ENCODE measurements around the gene MYL6B.
A peak's percentile ranks its signal among the peaks of the same experiment; 100 is the strongest.
"Not testable (repeated sequence)": the region's sequence is repeated elsewhere in the genome, so short reads cannot be mapped to it uniquely, and the experiment has no call there.

MYL6B gene

DNA sequence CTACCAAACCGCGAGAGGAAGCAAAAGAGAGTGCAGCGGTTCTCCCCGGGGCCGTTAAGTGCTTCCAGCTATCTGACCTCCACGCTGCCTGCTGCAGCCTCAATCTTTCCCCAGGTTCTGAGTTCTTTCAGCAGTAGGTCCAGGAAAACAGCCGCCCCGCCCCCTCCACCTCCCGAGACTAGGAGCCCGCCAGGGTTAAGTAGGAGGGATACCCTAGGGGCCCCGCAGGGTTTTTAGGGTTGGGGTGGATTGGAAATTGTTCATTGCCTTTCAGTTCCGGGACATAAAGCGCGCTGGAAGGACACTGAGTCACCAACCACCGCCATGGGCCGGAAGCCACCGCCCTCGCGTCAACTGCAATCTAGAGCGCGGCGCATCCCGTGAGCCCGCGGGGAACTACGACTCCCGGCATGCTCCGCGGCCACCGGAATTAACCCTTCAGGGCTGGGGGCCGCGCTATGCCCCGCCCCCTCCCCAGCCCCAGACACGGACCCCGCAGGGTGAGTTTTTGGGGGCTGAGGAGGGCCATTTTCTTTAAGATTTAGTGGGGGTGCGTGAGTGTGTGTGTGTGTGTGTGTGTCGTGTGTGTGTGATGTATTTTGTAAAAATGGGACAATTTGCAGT lies at the start of gene MYL6B:
MYL6B (plus strand) TSS at position 456 of the 624 bp plus-strand sequence. CDS start 1,332 bp downstream, outside the sequence.
- peak; percentile 92 for DNase-seq

DNA sequence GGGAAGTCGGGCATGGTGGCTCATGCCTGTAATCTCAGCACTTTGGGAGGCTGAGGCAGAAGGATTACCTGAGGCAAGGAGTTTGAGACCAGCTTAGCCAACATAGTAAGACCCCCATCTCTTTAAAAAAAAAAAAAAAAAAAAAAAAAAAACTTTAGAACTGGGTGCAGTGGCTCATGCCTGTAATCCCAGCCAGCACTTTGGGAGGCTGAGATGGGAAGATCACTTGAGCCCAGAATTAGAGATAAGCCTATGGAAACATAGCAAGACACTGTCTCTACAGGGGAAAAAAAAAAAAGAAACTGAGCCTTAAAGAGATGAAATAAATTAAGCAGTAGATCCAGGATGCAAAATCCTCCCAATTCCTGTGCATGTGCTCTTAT lies 49.7 kb upstream of the MYL6B start:
- no peak for DNase-seq

DNA sequence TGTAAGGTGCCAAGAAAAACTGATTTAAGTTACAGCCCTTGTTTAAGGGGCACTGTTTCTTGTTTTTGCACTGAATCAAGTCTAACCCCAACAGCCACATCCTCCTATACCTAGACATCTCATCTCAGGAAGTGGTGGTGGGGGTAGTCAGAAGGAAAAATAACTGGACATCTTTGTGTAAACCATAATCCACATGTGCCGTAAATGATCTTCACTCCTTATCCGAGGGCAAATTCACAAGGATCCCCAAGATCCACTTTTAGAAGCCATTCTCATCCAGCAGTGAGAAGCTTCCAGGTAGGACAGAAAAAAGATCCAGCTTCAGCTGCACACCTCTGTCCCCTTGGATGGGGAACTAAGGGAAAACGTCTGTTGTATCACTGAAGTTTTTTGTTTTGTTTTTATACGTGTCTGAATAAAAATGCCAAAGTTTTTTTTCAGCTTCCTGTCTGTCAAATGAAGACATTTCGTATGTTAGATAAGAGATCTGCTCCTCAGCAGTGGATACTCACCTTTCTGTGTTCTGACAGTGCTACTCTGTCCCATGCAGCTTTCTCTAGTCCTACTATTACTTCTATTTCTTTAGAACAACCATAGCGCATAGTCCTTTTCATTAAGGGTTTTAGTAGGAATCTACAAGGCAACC lies 49.2 kb upstream of the MYL6B start:
- DNase-seq, result no peak

DNA sequence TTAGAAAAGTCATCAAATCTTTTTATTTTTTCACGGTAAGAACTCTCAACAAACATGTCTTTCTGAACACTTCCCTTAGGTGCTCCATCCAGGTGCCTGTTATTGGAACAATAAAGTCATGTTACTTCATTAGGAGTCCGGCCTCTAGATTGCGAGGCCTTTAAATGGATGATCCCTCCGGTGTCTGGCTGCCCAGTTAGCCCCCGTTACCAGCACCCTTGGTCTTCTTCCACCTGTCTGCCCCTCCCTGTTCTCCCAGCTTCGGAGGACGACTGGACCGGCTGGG lies 48.6 kb upstream of the MYL6B start:
- DNase-seq, result no peak

DNA sequence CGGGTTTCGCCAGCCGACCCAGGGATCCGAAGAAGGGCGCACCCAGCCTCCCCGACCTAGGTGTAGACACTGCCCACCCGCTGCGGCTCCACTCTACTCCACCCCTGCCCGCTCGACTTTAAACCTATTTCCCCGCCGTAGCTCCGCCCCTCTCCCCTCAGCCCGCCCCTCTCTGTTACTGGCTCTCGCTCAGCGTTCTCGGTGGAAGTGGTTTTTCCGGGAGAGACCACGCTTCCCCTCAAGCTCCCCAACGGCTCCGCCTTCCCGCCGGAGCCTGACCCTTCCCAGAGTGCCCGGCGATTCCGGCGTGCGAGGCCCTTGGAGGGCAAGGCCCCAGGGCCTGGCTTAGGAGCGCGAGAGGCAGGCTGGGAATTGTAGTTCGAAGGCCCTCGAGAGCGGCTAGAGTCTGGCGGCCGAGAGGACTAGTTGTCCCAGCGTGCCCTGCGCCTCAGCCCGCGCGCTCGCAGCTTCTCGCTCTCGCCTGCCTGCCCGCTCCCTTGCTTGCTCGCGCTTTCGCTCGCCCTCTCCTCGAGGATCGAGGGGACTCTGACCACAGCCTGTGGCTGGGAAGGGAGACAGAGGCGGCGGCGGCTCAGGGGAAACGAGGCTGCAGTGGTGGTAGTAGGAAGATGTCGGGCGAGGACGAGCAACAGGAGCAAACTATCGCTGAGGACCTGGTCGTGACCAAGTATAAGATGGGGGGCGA lies 48.1 kb upstream of the MYL6B start, which contains the start of gene PA2G4:
PA2G4 (plus strand) TSS at position 451 of the 706 bp plus-strand sequence; CDS start at position 630, 179 bp downstream.
- DNase-seq, result peak; percentile 98

DNA sequence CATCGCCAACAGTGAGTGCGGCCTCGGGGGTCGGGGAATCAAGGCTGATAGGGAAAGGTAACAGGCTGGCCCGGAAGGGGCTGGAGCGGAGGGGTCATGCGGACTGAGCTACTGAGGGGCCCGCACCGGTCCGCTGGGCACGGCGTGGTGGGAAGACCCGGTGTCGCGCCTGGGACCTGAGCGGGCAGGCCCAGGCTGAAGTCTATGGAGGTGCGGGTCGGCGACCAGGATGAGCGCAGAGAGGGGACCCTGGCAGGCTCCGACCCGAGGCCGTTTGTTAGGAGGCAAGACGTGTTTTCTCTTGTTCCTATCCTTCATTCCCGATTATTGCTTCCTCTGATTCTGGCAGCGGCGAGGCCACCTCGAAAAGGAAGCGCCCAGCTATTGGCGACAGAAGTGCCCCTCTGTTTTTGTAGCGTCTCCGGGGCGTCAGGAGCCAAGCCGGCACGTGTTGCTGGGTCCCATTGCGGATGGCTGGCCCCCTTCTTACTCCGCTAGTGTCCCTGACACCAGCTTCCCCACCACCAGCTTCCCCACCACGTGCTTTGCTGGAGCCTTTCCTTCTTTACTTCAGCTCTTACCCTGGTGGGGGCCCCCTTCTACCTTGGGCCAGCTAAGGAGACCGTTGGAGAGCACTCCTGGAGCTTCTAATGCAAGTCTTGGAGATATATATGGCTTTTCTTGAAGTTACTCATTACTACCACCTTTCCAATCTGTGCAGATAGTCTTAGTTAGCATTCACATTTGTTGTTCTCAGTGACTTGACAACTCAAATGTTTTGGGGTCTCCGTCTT lies 47.4 kb upstream of the MYL6B start:
- DNase-seq, result no peak

DNA sequence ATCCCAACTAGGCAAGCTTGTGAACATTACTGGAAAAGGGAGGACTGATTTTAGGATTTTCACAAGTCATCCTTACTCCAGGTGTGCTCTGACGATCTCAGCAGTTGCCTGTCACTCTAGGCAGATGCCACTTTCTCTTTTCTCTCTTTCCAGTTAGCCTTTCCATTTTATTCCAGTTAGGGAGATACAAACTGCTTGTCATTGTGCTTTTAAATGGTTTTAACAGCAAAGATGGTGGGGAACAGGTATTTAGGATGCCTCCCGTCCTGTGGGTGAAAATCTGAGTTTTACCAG lies 46.8 kb upstream of the MYL6B start:
- DNase-seq, result no peak

DNA sequence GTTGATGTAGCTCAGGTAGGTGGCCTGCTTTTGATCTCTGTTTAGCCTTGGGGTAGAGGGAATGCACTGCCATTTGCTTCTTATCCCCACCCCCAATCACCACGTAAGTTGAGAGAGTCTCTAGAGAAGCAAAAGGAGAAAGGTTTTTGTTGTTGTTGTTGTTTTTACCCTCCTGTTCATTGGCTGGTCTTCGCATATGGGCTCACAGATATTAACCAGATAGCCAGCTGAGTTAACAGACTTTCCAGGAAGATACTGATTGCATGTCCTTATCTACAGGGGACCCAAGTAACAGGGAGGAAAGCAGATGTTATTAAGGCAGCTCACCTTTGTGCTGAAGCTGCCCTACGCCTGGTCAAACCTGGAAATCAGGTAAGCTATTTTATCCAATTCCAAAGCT lies 45.1 kb upstream of the MYL6B start:
- DNase-seq, result no peak

DNA sequence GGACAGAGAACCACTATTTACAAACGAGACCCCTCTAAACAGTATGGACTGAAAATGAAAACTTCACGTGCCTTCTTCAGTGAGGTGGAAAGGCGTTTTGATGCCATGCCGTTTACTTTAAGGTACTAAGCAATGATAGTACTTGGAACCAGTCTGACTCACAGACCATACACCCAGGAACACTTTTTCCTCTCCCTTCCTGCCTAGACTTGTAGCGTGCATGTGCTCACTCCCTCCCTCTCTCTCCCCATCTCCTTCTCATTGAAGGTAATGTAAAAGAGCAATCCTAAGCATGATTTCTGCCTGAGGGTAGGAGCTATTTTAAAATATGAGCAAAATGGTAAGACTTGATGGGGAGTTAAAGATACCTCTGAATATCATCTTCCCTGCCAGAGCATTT lies 41.8 kb upstream of the MYL6B start:
- no peak for DNase-seq

DNA sequence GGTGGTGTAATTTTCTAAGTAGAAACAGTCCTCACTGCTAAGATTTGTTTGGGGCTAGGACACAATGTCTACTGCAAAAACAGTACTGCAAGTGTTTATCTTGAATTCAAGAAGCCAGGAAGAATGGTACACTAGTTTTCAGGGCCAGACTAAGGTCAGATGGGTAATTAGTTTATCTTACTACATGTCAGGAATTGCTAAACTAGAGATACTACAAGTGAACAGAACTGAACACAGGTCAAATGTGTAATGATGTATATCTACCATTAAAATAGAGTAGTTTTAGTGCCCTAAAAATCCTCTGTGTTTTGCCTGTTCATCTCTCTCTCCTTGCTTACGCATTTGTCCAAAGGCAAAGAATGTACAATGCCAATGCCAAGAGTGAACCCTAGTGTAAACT lies 38.3 kb upstream of the MYL6B start:
- no peak for DNase-seq

DNA sequence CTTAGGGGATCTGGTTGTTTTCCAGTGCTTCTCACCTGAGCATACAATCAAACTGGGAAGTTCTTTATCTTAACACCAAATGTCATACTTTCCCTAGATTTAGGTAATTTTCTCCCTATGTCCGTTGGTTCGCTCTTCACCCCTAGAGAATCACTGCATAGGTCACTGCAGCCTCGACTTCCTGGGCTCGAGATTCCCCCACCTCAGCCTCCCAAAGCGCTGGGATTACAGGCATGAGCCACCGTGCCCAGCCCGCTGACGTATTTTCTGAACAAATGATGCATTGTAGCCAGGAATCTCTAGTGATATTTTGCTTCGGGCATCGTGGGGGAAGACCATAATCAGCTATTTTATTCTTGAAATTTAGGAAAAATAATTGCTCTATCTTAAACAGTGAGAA lies 37.1 kb upstream of the MYL6B start:
- no peak for DNase-seq

DNA sequence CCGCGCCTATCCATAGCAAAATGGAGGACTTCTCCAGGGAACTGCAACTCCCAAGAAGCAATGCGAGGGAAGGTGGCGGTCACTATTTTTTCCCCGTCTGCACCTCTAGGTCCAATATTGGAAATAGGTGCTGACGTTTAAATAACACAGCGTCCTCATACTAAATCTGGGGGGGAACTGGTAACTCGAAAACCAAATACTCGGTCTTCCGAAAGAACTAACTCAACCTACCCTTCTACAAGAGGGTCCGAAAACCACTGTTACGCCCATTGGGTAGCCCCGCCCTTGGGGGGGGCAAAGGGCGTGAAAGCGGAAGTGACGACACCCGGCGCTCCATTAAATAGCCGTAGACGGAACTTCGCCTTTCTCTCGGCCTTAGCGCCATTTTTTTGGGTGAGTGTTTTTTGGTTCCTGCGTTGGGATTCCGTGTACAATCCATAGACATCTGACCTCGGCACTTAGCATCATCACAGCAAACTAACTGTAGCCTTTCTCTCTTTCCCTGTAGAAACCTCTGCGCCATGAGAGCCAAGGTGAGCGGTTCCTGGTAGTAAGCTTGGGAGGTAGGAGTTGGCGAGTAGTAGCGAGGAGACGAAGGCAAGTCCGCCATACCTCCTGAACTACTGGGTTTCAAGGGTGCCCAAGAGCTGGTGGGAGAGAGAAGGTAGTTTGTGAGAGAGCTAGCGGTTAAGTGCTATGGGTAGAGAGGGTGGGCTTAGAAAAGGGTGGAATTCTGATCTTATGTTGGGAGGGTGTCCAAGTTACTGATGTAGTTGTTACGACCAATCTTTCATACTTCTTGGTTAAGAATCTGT lies 35.9 kb upstream of the MYL6B start, which contains the start of gene RPL41:
RPL41 (plus strand) TSS at position 367 of the 815 bp plus-strand sequence.
- peak; percentile 95 for DNase-seq

DNA sequence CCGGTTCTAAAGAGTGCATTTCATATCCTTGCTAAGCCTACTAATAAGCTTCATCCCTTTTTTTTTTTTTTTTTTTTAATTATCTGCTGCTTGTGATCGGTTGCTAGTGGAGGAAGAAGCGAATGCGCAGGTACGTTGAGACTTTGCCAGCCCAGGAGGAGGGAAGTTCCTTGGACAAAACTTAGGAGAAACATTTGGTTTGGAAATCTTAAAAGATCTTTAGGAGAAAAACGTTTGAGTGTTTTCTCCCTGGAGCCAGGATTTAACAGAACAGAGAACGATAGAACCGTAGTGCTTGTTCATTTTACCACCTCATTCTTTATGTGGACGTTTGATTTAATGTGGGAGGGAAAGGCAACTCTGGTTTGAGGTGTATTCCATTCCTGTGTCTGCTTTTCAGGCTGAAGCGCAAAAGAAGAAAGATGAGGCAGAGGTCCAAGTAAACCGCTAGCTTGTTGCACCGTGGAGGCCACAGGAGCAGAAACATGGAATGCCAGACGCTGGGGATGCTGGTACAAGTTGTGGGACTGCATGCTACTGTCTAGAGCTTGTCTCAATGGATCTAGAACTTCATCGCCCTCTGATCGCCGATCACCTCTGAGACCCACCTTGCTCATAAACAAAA lies 35.2 kb upstream of the MYL6B start:
- DNase-seq, result not testable (repeated sequence)

DNA sequence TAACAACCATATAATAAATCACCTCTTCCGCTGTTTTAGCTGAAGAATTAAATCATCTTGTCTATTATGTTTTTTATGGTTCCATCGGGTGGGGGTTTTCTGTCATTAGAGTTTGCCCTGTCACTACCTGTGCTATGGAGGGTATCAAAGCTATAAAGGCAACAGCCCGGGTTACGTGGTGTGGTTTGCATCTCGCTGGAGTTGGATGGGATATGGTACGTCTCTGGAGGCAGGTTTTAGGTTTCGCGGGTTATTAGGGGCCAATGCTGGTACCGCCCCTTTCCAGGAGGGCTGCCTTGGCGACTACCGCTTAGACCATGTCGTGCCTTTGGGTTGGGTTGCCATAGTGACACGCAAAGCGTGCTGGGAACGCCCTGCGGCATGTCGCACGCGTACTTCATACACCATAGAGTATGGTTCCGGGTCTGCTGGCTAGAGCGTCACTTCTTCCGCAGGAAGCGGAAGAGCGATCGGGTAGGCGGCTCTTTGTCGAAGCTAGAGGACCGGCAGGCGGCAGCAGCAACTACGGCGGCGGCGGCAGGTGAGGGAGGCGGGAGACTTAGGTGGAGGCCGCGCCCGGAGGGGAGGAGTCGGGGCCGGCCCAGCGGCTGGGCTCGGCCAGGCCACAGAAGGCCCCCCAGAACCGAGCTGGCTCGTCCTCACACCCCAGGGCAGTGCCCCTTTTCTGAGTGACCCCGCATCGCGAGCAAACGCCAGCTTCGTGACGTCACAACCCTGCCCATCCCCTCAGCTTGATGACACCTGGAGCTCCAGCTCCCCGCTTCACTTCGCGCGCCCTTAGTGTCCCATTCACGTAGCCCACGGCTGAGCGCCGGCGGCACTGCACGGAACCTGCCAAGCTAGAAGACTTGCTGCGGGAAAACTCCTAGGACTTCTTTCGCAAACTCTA lies 34.4 kb upstream of the MYL6B start, which contains the start of gene ZC3H10:
ZC3H10 (plus strand) TSS at position 489 of the 910 bp plus-strand sequence. CDS start 2,297 bp downstream, outside the sequence.
- peak; percentile 96 for DNase-seq

DNA sequence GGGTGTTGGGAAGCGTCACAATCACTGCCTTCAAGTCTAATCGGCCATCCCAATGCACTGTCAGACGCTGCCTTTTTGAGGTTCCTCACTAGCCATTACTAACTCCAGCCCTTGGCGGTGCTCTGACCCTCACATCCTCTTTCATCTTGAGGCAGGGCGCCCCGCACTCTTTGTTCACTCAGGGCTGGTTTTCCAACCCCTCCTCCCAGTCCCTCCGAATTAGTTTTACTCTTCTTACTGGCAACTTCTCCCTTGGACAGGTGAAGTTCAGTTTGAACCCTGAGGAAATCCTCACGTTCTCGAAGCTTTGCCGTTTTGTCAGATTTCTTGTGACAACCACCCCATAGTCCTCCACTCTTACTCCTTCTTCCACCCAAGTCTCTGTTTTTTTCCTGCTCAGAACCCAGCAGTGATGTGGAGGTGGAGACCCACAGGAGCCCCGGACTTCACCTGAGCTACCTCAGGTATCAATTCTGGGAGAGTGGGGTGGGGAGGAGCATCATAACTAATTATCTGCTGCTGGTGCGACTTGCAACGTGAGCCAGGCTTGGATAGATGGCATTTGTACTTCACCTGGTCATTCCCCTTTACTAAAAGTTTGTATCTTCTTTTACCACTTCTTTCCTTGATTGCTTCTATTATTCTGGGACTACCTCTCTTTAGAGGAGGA lies 33.6 kb upstream of the MYL6B start:
- no peak for DNase-seq

DNA sequence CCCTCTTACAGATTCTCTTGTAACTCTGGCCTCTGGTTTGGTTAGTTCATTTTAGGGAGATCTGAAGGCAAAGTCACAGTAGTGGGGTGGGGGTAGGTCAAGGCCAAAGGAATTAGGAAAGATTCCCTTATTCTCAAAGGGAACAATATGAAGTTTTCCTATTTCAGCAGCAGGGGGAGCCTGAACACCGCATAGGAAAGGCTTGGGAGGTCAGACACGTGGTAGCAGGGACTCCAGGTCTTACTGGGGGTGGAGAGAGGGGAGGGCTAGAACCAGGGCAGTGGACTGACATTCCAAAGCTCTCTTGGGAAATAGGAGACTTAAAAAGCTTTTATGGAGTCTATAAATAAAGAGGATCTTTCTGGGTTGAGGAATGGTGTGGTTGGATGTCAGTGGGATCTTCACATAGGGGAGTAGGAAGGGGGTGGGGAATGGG lies 33.0 kb upstream of the MYL6B start:
- DNase-seq, result peak; percentile 58

DNA sequence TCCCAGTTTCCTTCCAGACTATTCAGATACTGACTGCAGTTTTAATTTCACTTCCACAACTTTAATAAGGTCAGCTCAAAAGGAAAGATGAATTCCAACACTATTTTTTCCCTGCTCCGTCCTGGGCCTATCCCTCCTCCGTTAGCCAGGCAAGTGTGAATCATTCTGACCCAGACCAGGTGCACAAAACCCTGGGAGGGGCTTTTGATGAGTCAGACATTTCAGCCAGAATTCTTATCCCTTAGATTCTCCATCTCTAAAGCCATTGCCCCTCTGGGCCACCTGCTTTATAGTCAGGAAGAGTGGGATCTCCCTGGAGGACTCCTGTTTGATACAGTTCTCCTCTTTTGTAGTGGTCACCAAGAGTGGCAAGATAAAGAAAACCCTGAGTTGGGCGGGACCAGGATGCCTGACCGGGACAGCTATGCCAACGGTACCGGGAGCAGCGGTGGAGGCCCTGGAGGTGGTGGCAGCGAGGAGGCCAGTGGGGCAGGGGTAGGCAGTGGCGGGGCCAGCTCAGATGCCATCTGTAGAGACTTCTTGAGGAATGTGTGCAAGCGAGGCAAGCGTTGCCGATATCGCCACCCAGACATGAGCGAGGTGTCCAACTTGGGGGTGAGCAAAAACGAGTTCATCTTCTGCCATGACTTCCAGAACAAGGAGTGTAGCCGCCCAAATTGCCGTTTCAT lies 32.1 kb upstream of the MYL6B start:
- no peak for DNase-seq

DNA sequence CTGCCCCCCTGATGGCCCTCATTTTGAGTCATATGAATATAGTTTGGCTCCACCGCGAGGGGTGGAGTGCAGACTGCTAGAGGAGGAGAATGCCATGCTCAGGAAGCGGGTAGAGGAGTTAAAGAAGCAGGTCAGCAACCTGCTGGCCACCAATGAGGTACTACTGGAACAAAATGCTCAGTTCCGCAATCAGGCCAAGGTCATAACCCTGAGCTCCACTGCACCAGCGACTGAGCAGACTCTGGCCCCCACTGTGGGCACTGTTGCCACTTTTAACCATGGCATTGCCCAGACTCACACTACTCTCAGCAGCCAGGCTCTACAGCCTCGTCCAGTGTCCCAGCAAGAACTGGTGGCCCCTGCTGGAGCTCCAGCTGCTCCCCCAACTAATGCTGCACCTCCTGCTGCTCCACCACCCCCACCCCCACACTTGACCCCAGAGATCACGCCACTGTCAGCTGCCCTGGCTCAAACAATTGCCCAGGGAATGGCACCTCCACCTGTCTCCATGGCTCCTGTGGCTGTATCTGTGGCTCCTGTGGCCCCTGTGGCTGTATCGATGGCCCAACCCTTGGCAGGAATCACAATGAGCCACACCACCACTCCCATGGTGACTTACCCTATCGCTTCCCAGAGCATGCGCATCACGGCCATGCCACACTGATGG lies 31.1 kb upstream of the MYL6B start:
- DNase-seq, result no peak

DNA sequence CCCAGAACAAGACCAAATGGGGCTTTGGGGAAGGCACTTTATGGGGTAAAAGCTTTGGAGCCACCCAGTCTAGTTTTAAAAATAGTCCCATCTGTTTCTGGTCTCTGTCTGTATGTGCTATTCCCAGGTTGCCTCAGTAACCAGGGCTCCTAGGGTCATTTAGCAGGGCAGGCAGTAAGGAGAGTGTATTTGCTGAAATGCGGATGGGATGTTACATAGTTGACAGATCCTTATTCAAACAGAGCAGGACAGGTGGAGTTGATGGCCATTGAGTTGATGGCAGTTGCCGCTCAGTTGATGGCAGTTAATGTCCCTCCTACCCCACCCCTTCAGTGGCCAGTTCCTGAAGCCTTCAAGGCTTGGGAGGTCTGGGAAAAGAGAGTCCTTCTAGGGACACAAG lies 29.8 kb upstream of the MYL6B start:
- no peak for DNase-seq

Data from activated gamma-delta T cell treated with Interleukin-2 at 50 U/mL for 16 hours (primary cell).